ENCODE data around the gene HNF4A. TPM values are rescaled to one million over a fixed set of nuclear protein-coding genes. Genes with fewer than 3 reads are reported as not detected.

The HNF4A gene
- total and polyA plus RNA-seq, 2 of the 13 experiments (the other 11 are each of a cell fraction or from before 2014, with no cell fraction given), result 80.9 to 169 TPM

GRCh38 chr20:44430270-44431065, 75.0 kb downstream of the HNF4A start (continued):
- TF ChIP-seq IRF9 (CRISPR knock-in tag; IDR thresholded peaks at IDR 0.05; ENCODE audit: borderline replicate concordance) (no peak), ADNP (CRISPR knock-in tag; IDR thresholded peaks at IDR 0.05) (no peak), ZNF460 (CRISPR knock-in tag; IDR thresholded peaks at IDR 0.05; ENCODE audit: borderline replicate concordance) (no peak), SP4 (CRISPR knock-in tag; IDR thresholded peaks at IDR 0.05) (peak; percentile 35; the same call in 1 of the 2 replicates), FLYWCH1 (CRISPR knock-in tag; IDR thresholded peaks at IDR 0.05) (no peak; the same call in 1 of the 2 replicates), ZNF780A (CRISPR knock-in tag; IDR thresholded peaks at IDR 0.05) (0 out of 2 replicates have a peak, but pooled peaks have one; percentile 41), SNAPC2 (CRISPR knock-in tag; IDR thresholded peaks at IDR 0.05) (no peak), RBFOX2 (IDR thresholded peaks at IDR 0.05; ENCODE audit: low read depth, low read length) (peak; percentile 60), ZNF737 (CRISPR knock-in tag; IDR thresholded peaks at IDR 0.05; ENCODE audit: borderline replicate concordance) (0 out of 2 replicates have a peak, but pooled peaks have one; percentile 8), SNAI1 (CRISPR knock-in tag; IDR thresholded peaks at IDR 0.05; ENCODE audit: borderline replicate concordance) (no peak), ZNF30 (CRISPR knock-in tag; IDR thresholded peaks at IDR 0.05) (no peak), NFIB (CRISPR knock-in tag; IDR thresholded peaks at IDR 0.05; ENCODE audit: borderline replicate concordance) (no peak), POLR2G (IDR thresholded peaks at IDR 0.05; ENCODE audit: low read depth, low read length) (0 out of 2 replicates have a peak, but pooled peaks have one; percentile 40), FOXC1 (CRISPR knock-in tag; IDR thresholded peaks at IDR 0.05; ENCODE audit: borderline replicate concordance) (0 out of 2 replicates have a peak, but pooled peaks have one; percentile 44), HOXA9 (CRISPR knock-in tag; IDR thresholded peaks at IDR 0.05; ENCODE audit: borderline replicate concordance) (0 out of 2 replicates have a peak, but pooled peaks have one; percentile 54), ZNF350 (CRISPR knock-in tag; IDR thresholded peaks at IDR 0.05; ENCODE audit: borderline replicate concordance, low read depth) (peak; percentile 37), RAD21 (CRISPR knock-in tag; IDR thresholded peaks at IDR 0.05) (0 out of 2 replicates have a peak, but pooled peaks have one; percentile 11), HOXA7 (CRISPR knock-in tag; IDR thresholded peaks at IDR 0.05) (peak; percentile 82; the same call in 1 of the 2 replicates), SCMH1 (CRISPR knock-in tag; IDR thresholded peaks at IDR 0.05; ENCODE audit: borderline replicate concordance) (no peak), ZC3H4 (CRISPR knock-in tag; IDR thresholded peaks at IDR 0.05; ENCODE audit: borderline replicate concordance) (0 out of 2 replicates have a peak, but pooled peaks have one; percentile 12), DNMT1 (CRISPR knock-in tag; IDR thresholded peaks at IDR 0.05) (0 out of 2 replicates have a peak, but pooled peaks have one; percentile 2), HNRNPH1 (optimal IDR thresholded peaks at IDR 0.05; ENCODE audit: low read depth, low read length) (peak; percentile 50), MBNL3 (CRISPR knock-in tag; conservative IDR thresholded peaks at IDR 0.05) (no peak), ZNF589 (CRISPR knock-in tag; conservative IDR thresholded peaks at IDR 0.05) (0 out of 2 replicates have a peak, but pooled peaks have one; percentile 55), TAF1 (CRISPR knock-in tag; IDR thresholded peaks at IDR 0.05) (no peak), ZMAT5 (CRISPR knock-in tag; IDR thresholded peaks at IDR 0.05; ENCODE audit: borderline replicate concordance, low read depth) (no peak)
